Liver (tissue), 9 donors: Measurements from ENCODE around the gene IGFL1. TPM values are rescaled to one million over a fixed set of nuclear protein-coding genes. Genes with fewer than 3 reads are reported as not detected.
"Not testable (repeated sequence)": the region's sequence is repeated elsewhere in the genome, so short reads cannot be mapped to it uniquely, and the experiment has no call there.

Experiments used
- DNase-seq: peaks from one replicate; pipeline ENCODE4 v3.0.0-alpha.2; 2017; ENCODE audit warnings: low spot score
- H3K27ac ChIP-seq, 2 donors: one replicate each; pipeline ENCODE4 v1.7.0; 2013; ENCODE audit warnings: inconsistent platforms in 2 of 2, low read length in 2 of 2, control low read depth in 1 of 2, low read depth in 1 of 2, mild to moderate bottlenecking in 1 of 2
- H3K27me3 ChIP-seq, 4 donors: one replicate each; pipeline versions ENCODE4 v1.6.1 to v1.7.0; 2013; ENCODE audit warnings: low read length in 3 of 4, inconsistent platforms in 1 of 4, mild to moderate bottlenecking in 1 of 4, moderate library complexity in 1 of 4; ENCODE audit not compliant: control insufficient read depth in 4 of 4, insufficient read depth in 4 of 4
- H3K36me3 ChIP-seq, 4 donors: one replicate each; pipeline versions ENCODE4 v1.6.1 to v1.7.0; 2013; ENCODE audit warnings: low read length in 3 of 4, mild to moderate bottlenecking in 3 of 4, low read depth in 1 of 4, moderate library complexity in 1 of 4; ENCODE audit not compliant: control insufficient read depth in 4 of 4, insufficient read depth in 3 of 4
- H3K4me1 ChIP-seq, 4 donors: one replicate each; pipeline versions ENCODE4 v1.6.1 to v1.7.0; 2013; ENCODE audit warnings: low read length in 3 of 4, mild to moderate bottlenecking in 3 of 4, moderate library complexity in 1 of 4; ENCODE audit not compliant: control insufficient read depth in 4 of 4, insufficient read depth in 4 of 4
- H3K4me3 ChIP-seq, 3 donors: one replicate each; pipeline versions ENCODE4 v1.6.1 to v1.7.0; 2013; ENCODE audit warnings: low read length in 3 of 3, control low read depth in 1 of 3, low read depth in 1 of 3, mild to moderate bottlenecking in 1 of 3
- H3K9ac ChIP-seq, 2 donors: one replicate each; pipeline ENCODE4 v1.7.0; 2013; ENCODE audit warnings: low read length in 2 of 2, mild to moderate bottlenecking in 2 of 2, moderate library complexity in 2 of 2, control low read depth in 1 of 2, low read depth in 1 of 2
- H3K9me3 ChIP-seq, 4 donors: one replicate each; pipeline versions ENCODE4 v1.6.1 to v1.7.0; 2013; ENCODE audit warnings: low read length in 3 of 4; ENCODE audit not compliant: control insufficient read depth in 4 of 4
- ATF3 ChIP-seq: IDR thresholded peaks from 2 replicates; pipeline ENCODE4 v1.6.1; 2016; ENCODE audit warnings: antibody characterized with exemption
- CTCF ChIP-seq: fragments of 150-350 bp; IDR thresholded peaks from 2 replicates; pipeline ENCODE4 v1.5.1; 2017; ENCODE audit warnings: improper control_type of control experiment, low read depth, low read length; ENCODE audit not compliant: missing input control
- EGR1 ChIP-seq, 2 donors: IDR thresholded peaks; 2 replicates each; pipeline ENCODE4 v1.6.1; 2016 to 2018; ENCODE audit warnings: antibody characterized with exemption in 2 of 2, low read depth in 2 of 2
- FOXA1 ChIP-seq: IDR thresholded peaks from 2 replicates; pipeline ENCODE4 v1.6.1; 2016; ENCODE audit warnings: antibody characterized with exemption
- FOXA2 ChIP-seq: IDR thresholded peaks from 2 replicates; pipeline ENCODE4 v1.6.1; 2016; ENCODE audit warnings: antibody characterized with exemption
- HNF4G ChIP-seq: IDR thresholded peaks from 2 replicates; pipeline ENCODE4 v1.6.1; 2016; ENCODE audit warnings: antibody characterized with exemption
- JUND ChIP-seq, 2 donors: IDR thresholded peaks; 2 replicates each; pipeline ENCODE4 v1.6.1; 2016; ENCODE audit warnings: antibody characterized with exemption in 2 of 2
- NR2F2 ChIP-seq: IDR thresholded peaks from 2 replicates; pipeline ENCODE4 v1.6.1; 2016; ENCODE audit warnings: antibody characterized with exemption
- RXRA ChIP-seq, 2 donors: IDR thresholded peaks; 2 replicates each; pipeline ENCODE4 v1.6.1; 2017 to 2018; ENCODE audit warnings: antibody characterized with exemption in 2 of 2, mild to moderate bottlenecking in 1 of 2
- SP1 ChIP-seq: IDR thresholded peaks from 2 replicates; pipeline ENCODE4 v1.6.1; 2018; ENCODE audit warnings: antibody characterized with exemption, mild to moderate bottlenecking
- TAF1 ChIP-seq: conservative IDR thresholded peaks from 2 replicates; pipeline ENCODE4 v1.6.1; 2016; ENCODE audit warnings: antibody characterized with exemption, mild to moderate bottlenecking
- YY1 ChIP-seq: IDR thresholded peaks from 2 replicates; pipeline ENCODE4 v1.6.1; 2016; ENCODE audit warnings: antibody characterized with exemption, mild to moderate bottlenecking
- WGBS: extraction: QIAGEN DNeasy Blood & Tissue Kit; methylation state at CpG from one replicate; pipeline ENCODE4 v1.1.7; 2013; 5-methylcytosine and 5-hydroxymethylcytosine counted together
- polyA plus RNA-seq, 2 donors: library from polyadenylated mRNA; stranded (reverse) in 1 of 2; unstranded in 1 of 2; fragments of 200-250 nt in 1 of 2; fragments of >200 nt in 1 of 2; fragmentation: Nextera tagmentation in 1 of 2; extraction: Ambion mirVana in 1 of 2; gene quantifications; one replicate each; pipeline versions ENCODE4 v1.2.1 to v1.2.3, GENCODE V29; 2013 to 2015
- total RNA-seq, 2 donors: library from RNA; depleted of rRNA; stranded (reverse); fragments of >200 nt; gene quantifications; one replicate each; pipeline ENCODE4 v1.2.3, GENCODE V29; 2014
- TF ChIP-seq, protein P1 (sequence below): IDR thresholded peaks from 2 replicates; pipeline ENCODE4 v1.6.1; 2016; ENCODE audit warnings: antibody characterized with exemption
- TF ChIP-seq, protein P2 (sequence below): IDR thresholded peaks from 2 replicates; pipeline ENCODE4 v1.6.1; 2016; ENCODE audit warnings: antibody characterized with exemption
- donor health status: healthy.
- donor health status: healthy.
- donor health status: healthy.
- donor health status: healthy.
- donor health status: healthy.

The IGFL1 gene
- total and polyA plus RNA-seq, 4 donors: not detected

DNA sequence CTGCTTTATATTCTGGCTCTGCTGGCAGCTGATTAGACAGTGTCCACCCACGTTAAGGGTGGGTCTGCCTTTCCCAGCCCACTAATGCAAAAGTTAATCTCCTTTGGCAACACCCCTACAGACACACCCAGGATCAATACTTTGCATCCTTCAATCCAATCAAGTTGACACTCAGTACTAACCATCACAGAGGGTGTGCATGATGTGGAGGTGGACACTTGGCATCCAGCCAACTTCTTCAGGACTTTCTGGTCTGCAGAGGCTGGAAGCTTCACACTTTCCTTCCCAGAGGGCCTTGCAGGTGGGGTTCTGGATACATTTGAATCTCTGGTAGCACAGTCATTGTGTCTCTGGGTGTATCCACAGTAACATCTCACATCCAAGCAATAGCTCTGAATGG lies 18.9 kb upstream of the IGFL1 start:
- no peaks in the 10 kb centered on the region for H3K9me3 ChIP-seq
- no peaks in the 10 kb centered on the region for H3K4me1 ChIP-seq
- DNase-seq: no peak
- no peaks in the 10 kb centered on the region for H3K36me3 ChIP-seq
- H3K9ac ChIP-seq: no peak overlapping the region
- no peaks in the 10 kb centered on the region for H3K27me3 ChIP-seq
- no peak overlapping the region for H3K4me3 ChIP-seq
- 71% methylated on average over 1 of the region's 1 CpG for WGBS
- TF ChIP-seq RXRA (IDR thresholded peaks at IDR 0.05) (no peak), JUND (IDR thresholded peaks at IDR 0.05) (no peak), HNF4G (no peak), EGR1 (IDR thresholded peaks at IDR 0.05; ENCODE audit: low read depth in 2 of 2) (no peak), SP1 (no peak), TAF1 (no peak), CTCF (no peak), YY1 (no peak), FOXA2 (no peak), NR2F2 (no peak), ATF3 (no peak), FOXA1 (no peak)
- TF ChIP-seq, protein P1, sequence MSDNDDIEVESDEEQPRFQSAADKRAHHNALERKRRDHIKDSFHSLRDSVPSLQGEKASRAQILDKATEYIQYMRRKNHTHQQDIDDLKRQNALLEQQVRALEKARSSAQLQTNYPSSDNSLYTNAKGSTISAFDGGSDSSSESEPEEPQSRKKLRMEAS: no peak
- TF ChIP-seq, protein P2, sequence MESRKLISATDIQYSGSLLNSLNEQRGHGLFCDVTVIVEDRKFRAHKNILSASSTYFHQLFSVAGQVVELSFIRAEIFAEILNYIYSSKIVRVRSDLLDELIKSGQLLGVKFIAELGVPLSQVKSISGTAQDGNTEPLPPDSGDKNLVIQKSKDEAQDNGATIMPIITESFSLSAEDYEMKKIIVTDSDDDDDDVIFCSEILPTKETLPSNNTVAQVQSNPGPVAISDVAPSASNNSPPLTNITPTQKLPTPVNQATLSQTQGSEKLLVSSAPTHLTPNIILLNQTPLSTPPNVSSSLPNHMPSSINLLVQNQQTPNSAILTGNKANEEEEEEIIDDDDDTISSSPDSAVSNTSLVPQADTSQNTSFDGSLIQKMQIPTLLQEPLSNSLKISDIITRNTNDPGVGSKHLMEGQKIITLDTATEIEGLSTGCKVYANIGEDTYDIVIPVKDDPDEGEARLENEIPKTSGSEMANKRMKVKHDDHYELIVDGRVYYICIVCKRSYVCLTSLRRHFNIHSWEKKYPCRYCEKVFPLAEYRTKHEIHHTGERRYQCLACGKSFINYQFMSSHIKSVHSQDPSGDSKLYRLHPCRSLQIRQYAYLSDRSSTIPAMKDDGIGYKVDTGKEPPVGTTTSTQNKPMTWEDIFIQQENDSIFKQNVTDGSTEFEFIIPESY: no peak
- no peak overlapping the region for H3K27ac ChIP-seq

DNA sequence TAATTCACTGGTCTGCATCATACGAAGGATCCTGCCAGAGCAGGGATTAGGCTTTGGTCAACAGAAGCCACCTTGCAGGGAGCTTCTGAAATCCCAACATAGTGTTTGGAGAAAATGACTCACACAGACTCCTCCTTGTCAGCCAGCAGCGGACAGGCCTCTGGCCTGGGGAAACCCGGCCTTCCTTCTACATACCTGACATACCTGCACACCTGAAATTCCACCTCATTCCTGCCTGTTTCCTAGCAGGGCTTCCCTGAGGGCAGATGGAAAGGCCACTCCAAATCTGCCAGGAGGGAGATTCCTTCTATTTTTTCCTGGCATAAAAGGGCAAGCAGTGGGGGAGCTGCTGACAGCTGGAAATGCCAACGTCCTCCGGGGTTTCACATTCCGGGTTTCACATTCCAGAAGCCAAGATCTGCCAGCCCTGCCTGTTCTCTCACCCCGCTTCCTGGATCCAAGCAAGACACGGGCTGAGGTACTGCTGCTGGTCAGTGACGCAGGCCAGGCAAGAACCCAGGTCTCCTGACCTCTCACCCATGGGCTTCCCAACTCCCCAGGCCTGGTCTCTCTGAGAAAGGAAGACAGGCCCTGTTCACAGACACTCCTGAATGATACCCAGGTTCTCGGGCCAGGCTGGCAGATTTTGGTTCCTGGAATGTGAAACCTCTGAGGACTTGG lies 18.2 kb upstream of the IGFL1 start:
- TF ChIP-seq CTCF: no peak
- no peak overlapping the region for H3K9ac ChIP-seq
- no peaks in the 10 kb centered on the region for H3K4me1 ChIP-seq
- H3K4me3 ChIP-seq: no peak overlapping the region
- 69% methylated on average over 10 of the region's 10 CpGs for WGBS
- H3K36me3 ChIP-seq: no peaks in the 10 kb centered on the region
- no peak for DNase-seq
- H3K27ac ChIP-seq: no peak overlapping the region
- no peaks in the 10 kb centered on the region for H3K9me3 ChIP-seq
- H3K27me3 ChIP-seq: no peaks in the 10 kb centered on the region

GRCh38 chr19:46212592-46212991 lies 16.9 kb upstream of the IGFL1 start:
- not testable (repeated sequence) for DNase-seq, H3K4me3 ChIP-seq, H3K27me3 ChIP-seq, H3K9ac ChIP-seq, H3K36me3 ChIP-seq, H3K4me1 ChIP-seq, H3K27ac ChIP-seq, H3K9me3 ChIP-seq
- 75% methylated on average over 5 of the region's 5 CpGs for WGBS
